Activated CD8-positive, alpha-beta memory T cell treated with anti-CD3 and anti-CD28 coated beads for 48 hours (primary cell): Measurements from ENCODE around the gene LDB3.
"Not testable (repeated sequence)": the region's sequence is repeated elsewhere in the genome, so short reads cannot be mapped to it uniquely, and the experiment has no call there.

Experiments
- DNase-seq, 3 experiments: peaks; one replicate each; pipeline ENCODE4 v3.0.0-alpha.2; 2020; ENCODE audit warnings: low read depth in 2 of 3, low spot score in 2 of 3

LDB3 gene

GRCh38 chr10:86727470-86727869 lies 59.2 kb downstream of the LDB3 start:
- DNase-seq, result no peak

- DNase-seq, result no peak
Observed at GRCh38 chr10:86728056-86728455, 59.7 kb downstream of the LDB3 start.

GRCh38 chr10:86729677-86730076 lies 61.4 kb downstream of the LDB3 start:
- DNase-seq, result no peak

GRCh38 chr10:86730227-86730626 lies 61.9 kb downstream of the LDB3 start:
- no peak for DNase-seq

GRCh38 chr10:86732771-86733170 lies 64.5 kb downstream of the LDB3 start:
- DNase-seq, result no peak

GRCh38 chr10:86733260-86733671 lies 65.0 kb downstream of the LDB3 start:
- no peak for DNase-seq

- DNase-seq, result no peak
Observed at GRCh38 chr10:86734207-86734988, 66.1 kb downstream of the LDB3 start.

- not testable (repeated sequence) for DNase-seq
Observed at GRCh38 chr10:86735278-86735677, 67.0 kb downstream of the LDB3 start.

- no peak for DNase-seq
Observed at GRCh38 chr10:86742230-86742629, 73.9 kb downstream of the LDB3 start.

- no peak for DNase-seq
Observed at GRCh38 chr10:86744067-86744725, 75.9 kb downstream of the LDB3 start.

- no peak for DNase-seq
Observed at GRCh38 chr10:86747796-86748581, 79.7 kb downstream of the LDB3 start.

- no peak for DNase-seq
Observed at GRCh38 chr10:86749854-86750253, 81.5 kb downstream of the LDB3 start.

GRCh38 chr10:86751477-86751876 lies 83.2 kb downstream of the LDB3 start:
- no peak for DNase-seq

- no peak for DNase-seq
Observed at GRCh38 chr10:86752311-86752710, 84.0 kb downstream of the LDB3 start.

- no peak for DNase-seq
Observed at GRCh38 chr10:86753051-86753450, 84.7 kb downstream of the LDB3 start.

- DNase-seq, result no peak
Observed at GRCh38 chr10:86753638-86754434, 85.5 kb downstream of the LDB3 start.

GRCh38 chr10:86755454-86755739 lies 87.1 kb downstream of the LDB3 start:
- DNase-seq, result no peak

- peak; percentile 22 to 66 (median 62) for DNase-seq
Observed at GRCh38 chr10:86755740-86756510, 87.6 kb downstream of the LDB3 start.

- peak in 2 of 3 experiments; percentile 2 to 75 for DNase-seq
Observed at GRCh38 chr10:86756511-86757112, 88.3 kb downstream of the LDB3 start, which contains the start of gene BMPR1A. BMPR1A (plus strand) TSS chr10:86756619; CDS start chr10:86876019, 119,400 bp downstream.
